GM21515 (cell line): Measurements from ENCODE around the gene ZFAND2A.
"Not testable (repeated sequence)": the region's sequence is repeated elsewhere in the genome, so short reads cannot be mapped to it uniquely, and the experiment has no call there.

Experiments
- ATAC-seq: cut with Tn5 transposase; IDR thresholded peaks from one replicate; pipeline ENCODE4 v1.9.1; 2021; ENCODE audit not compliant: unreplicated experiment

Gene ZFAND2A

DNA sequence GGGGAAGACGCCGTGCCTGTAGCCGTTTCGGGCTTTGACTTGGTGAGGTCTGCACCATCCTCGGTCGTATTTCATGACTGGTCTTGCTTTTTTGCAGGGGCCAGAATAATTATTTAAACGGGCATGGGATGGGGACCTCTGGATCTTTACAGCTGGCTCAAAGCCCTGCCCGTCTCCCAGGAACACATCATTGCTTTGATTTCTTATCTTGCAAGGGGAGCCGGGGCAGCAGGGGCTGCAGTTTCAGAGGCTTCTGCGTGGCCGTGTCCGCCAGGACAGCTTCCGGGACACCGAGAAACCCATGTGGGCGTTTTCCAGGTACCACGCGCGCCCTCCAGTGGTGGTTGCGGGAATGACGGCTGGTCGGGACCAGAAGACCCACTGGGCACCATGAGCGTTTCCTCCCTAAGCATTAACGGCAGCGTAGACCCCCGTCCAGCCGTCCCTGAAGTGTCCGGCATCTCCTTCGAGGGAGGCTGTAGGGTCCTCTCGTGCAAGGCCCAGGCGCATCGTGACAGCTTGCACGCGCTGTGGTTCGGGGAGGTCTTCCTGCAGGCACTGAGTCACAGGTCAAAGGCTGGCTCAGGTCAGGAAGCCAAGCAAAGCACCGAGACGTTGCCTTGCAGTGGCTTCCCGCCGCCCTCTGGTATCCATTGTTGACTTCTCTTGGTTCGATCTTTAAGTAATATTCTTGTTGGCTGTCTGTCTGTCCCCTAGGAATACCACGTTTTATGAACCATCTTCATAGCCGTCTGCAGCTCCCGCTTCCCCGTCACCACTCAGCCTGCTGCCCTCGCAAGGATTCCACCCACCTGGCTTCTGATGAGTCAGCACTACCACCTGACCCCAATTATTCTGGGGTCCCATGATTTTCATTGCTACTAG lies 16.2 kb upstream of the ZFAND2A start:
- peak; percentile 74 for ATAC-seq

DNA sequence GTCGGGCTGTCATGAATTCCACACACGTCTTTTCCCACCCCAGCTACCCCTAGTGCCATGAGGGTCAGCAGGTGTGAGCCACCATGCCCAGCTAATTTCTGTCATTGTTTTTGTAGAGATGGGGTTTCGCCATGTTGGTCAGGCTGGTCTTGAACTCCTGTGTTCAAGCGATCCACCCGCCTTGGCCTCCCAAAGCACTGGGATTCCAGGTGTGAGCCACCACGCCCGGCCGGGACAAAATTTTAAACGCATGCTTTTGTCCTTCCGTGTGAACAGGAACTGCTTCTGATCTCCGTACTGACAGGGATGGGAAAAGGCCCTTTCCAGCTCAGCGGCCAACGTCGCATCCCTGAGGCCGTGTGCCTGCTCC lies 15.6 kb upstream of the ZFAND2A start:
- no peak for ATAC-seq

DNA sequence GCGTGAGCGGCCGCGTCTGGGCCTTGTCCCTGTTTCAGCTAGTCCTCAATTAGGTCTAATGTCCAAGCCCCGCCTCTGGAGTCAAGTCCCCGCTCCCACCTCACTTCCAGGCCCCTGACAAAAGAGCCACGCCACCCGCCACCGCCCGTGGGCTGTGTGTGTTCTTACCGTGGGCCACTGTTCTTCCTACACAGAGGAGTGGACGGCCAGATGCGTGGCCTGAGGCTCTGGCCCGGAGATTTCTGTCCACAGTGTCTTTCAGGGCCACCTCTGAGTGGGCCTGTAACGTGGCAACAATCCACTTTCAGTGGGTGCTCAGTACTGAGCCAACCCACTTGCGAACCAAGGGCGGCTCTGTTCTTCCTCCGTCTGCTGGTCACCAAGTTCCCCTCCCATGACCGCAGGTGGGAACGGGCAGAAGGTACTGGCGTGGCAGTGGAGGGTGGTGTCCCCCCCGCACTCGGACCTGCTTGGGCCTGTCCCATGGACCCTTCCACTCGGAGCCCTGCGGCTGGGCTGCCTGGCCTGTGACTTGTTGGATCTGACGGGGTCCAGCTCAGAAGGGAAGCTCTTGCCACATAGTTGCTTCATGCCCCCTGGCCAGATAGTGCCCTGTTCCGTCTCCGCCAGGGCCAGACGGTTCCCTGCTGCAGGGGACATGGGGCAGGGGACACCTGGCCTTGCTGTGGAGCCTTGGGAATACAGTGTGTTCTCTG lies 15.0 kb upstream of the ZFAND2A start:
- ATAC-seq, result no peak

- ATAC-seq, result no peak
These were observed 14.0 kb upstream of the ZFAND2A start for GRCh38 chr7:1174002-1174401.

- ATAC-seq, result no peak
These were observed 12.9 kb upstream of the ZFAND2A start for GRCh38 chr7:1172666-1173523.

GRCh38 chr7:1171516-1171915 lies 11.5 kb upstream of the ZFAND2A start:
- not testable (repeated sequence) for ATAC-seq

GRCh38 chr7:1170741-1171501 lies 10.9 kb upstream of the ZFAND2A start:
- ATAC-seq, result no peak

GRCh38 chr7:1169409-1170368 lies 9.7 kb upstream of the ZFAND2A start:
- no peak for ATAC-seq

DNA sequence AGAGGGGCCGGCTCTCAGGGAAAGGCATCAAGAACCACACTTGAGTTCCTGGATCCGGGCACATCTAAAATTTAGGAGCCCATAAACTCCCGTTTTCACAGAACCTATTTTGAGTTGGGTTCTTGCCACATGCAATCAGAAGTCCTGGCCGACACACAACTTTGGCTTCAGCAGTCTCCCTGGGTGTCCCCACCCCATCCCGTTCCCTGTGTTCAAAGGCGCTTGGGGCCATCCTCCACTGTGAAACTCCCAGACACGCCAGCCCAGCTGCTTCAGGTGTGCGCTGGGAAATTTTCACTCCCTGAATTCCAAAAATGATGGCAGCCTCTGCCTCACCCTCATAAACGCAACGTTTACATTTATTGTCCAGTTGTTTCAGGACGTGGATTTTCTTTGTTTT lies 8.4 kb upstream of the ZFAND2A start:
- ATAC-seq, result no peak

- no peak for ATAC-seq
These were observed 4.4 kb upstream of the ZFAND2A start for GRCh38 chr7:1164436-1164835.

- no peak for ATAC-seq
These were observed 3.1 kb upstream of the ZFAND2A start for GRCh38 chr7:1163121-1163520.

DNA sequence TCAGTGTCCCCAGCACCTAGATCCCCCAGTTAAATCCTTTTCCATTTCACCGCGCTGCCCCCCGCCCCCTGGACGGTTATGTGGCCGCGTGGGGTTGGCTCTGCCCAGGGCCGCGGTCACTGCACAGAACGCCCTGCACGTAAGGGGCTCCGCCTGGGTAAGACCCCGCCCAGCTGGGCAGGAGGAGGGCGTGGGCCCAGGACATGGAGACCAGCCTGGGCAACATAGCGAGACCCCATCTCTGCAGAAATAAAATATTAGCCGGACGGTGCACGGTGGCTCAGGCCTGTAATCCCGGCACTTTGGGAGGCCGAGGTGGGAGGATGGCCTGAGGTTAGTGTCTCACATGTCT lies 650 bp upstream of the ZFAND2A start:
- ATAC-seq, result no peak

- ATAC-seq, result not testable (repeated sequence)
These were observed 765 bp downstream of the ZFAND2A start for GRCh38 chr7:1159231-1159630.

GRCh38 chr7:1158203-1159126 lies 1.5 kb downstream of the ZFAND2A start:
- ATAC-seq, result no peak

GRCh38 chr7:1156782-1157535 lies 3.0 kb downstream of the ZFAND2A start:
- ATAC-seq, result no peak

DNA sequence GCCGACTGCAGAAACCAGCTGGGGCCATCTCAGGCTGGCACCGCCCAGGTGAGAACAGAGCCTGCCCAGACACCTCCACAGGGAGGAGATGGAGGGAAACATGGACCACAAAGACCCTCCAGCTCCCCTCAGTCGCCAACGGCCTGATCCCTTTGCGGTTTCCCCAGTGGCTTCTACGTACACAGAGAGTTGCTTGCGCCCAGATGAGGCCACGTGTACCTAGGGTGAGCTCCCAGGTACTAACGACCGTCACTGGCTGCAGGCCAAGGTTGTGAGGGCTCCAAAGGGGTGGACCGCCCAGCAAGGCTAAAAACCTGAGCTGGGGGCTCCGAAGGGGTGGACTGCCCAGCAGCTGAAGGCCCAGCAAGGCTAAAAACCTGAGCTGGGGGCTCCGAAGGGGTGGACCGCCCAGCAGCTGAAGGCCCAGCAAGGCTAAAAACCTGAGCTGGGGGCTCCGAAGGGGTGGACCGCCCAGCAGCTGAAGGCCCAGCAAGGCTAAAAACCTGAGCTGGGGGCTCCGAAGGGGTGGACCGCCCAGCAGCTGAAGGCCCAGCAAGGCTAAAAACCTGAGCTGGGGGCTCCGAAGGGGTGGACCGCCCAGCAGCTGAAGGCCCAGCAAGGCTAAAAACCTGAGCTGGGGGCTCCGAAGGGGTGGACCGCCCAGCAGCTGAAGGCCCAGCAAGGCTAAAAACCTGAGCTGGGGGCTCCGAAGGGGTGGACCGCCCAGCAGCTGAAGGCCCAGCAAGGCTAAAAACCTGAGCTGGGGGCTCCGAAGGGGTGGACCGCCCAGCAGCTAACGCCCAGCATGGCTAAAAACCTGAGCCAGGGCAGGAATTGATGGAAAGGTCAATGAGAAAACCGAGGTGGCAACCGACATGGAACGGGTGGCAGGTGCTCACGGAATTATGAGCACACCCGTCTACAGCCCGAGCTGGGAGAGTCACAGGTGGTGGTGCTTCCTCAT lies 3.9 kb downstream of the ZFAND2A start:
- ATAC-seq, result not testable (repeated sequence)
